ENCODE data around the gene KLHL7.

DNA sequence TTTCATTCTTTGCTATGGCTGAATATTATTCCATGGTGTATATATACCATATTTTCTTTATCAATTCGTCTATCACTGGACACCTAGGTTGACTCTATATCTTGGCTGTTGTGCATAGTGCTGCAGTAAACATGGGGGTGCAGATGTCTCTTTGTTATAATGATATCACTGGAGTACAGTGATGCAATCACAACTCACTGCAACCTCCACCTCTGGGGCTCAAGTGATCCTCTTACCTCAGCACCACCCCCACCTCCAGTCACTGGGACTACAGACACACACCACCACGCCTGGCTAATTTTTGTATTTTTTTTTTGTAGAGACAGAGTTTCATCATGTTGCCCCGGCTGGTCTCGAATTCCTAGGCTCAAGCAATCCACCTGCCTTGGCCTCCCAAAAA is 15.6 kb downstream of the KLHL7 start:
- TF ChIP-seq, protein P1, sequence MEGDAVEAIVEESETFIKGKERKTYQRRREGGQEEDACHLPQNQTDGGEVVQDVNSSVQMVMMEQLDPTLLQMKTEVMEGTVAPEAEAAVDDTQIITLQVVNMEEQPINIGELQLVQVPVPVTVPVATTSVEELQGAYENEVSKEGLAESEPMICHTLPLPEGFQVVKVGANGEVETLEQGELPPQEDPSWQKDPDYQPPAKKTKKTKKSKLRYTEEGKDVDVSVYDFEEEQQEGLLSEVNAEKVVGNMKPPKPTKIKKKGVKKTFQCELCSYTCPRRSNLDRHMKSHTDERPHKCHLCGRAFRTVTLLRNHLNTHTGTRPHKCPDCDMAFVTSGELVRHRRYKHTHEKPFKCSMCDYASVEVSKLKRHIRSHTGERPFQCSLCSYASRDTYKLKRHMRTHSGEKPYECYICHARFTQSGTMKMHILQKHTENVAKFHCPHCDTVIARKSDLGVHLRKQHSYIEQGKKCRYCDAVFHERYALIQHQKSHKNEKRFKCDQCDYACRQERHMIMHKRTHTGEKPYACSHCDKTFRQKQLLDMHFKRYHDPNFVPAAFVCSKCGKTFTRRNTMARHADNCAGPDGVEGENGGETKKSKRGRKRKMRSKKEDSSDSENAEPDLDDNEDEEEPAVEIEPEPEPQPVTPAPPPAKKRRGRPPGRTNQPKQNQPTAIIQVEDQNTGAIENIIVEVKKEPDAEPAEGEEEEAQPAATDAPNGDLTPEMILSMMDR (IDR thresholded peaks at IDR 0.05): no peak
- TF ChIP-seq EP300 (IDR thresholded peaks at IDR 0.05; ENCODE audit: low read depth) (no peak), POLR2AphosphoS5 (IDR thresholded peaks at IDR 0.05) (no peak), POLR2A (IDR thresholded peaks at IDR 0.05) (no peak)
